H9 (cell line): ENCODE measurements around the gene PIP5K1C. TPM values are rescaled to one million over a fixed set of nuclear protein-coding genes. Genes with fewer than 3 reads are reported as not detected.

Experiments
- DNase-seq: peaks from one replicate; pipeline ENCODE4 v3.0.0-alpha.2; 2017
- H2AFZ ChIP-seq: one replicate; pipeline ENCODE4 v1.6.1; 2013; ENCODE audit warnings: mild to moderate bottlenecking, low read length, control low read depth, moderate library complexity
- H2AK5ac ChIP-seq: 2 replicates; pipeline ENCODE4 v1.6.1; 2013; ENCODE audit warnings: low read length, control low read depth, mixed read lengths; ENCODE audit not compliant: insufficient read length
- H2BK120ac ChIP-seq: one replicate; pipeline ENCODE4 v1.6.1; 2013; ENCODE audit warnings: low read depth, mild to moderate bottlenecking, low read length, control low read depth, inconsistent platforms; ENCODE audit not compliant: poor library complexity, severe bottlenecking
- H2BK12ac ChIP-seq: 2 replicates; pipeline ENCODE4 v1.6.1; 2013; ENCODE audit warnings: low read length, control low read depth, mixed read lengths, low read depth; ENCODE audit not compliant: insufficient read length
- H2BK15ac ChIP-seq: 2 replicates; pipeline ENCODE4 v1.6.1; 2013; ENCODE audit warnings: low read depth, low read length, control low read depth
- H2BK20ac ChIP-seq: one replicate; pipeline ENCODE4 v1.6.1; 2013; ENCODE audit warnings: low read depth, mild to moderate bottlenecking, low read length, control low read depth, inconsistent platforms; ENCODE audit not compliant: poor library complexity, severe bottlenecking
- H2BK5ac ChIP-seq: 2 replicates; pipeline ENCODE4 v1.6.1; 2013; ENCODE audit warnings: low read length, control low read depth, mixed read lengths; ENCODE audit not compliant: insufficient read length
- H3K14ac ChIP-seq: 2 replicates; pipeline ENCODE4 v1.6.1; 2013; ENCODE audit warnings: low read length, control low read depth; ENCODE audit not compliant: insufficient read depth
- H3K18ac ChIP-seq: 2 replicates; pipeline ENCODE4 v1.6.1; 2013; ENCODE audit warnings: low read depth, mild to moderate bottlenecking, mixed read lengths, low read length, control low read depth; ENCODE audit not compliant: insufficient read length
- H3K23ac ChIP-seq: 2 replicates; pipeline ENCODE4 v1.6.1; 2013; ENCODE audit warnings: low read length, control low read depth, mixed read lengths, low read depth; ENCODE audit not compliant: insufficient read length
- H3K23me2 ChIP-seq: 2 replicates; pipeline ENCODE4 v1.6.1; 2013; ENCODE audit warnings: low read depth, mild to moderate bottlenecking, mixed read lengths, low read length, control low read depth; ENCODE audit not compliant: insufficient read length, poor library complexity, severe bottlenecking
- H3K27ac ChIP-seq: 2 replicates; pipeline ENCODE4 v1.5.1; 2013; ENCODE audit warnings: low read length, control low read depth, mixed read lengths, low read depth; ENCODE audit not compliant: insufficient read length
- H3K27me3 ChIP-seq: 2 replicates; pipeline ENCODE4 v1.6.1; 2013; ENCODE audit warnings: low read length, control low read depth, inconsistent platforms; ENCODE audit not compliant: insufficient read depth
- H3K4ac ChIP-seq: 2 replicates; pipeline ENCODE4 v1.6.1; 2013; ENCODE audit warnings: low read depth, mild to moderate bottlenecking, control low read depth, inconsistent platforms, low read length, moderate library complexity
- H3K4me1 ChIP-seq: 2 replicates; pipeline ENCODE4 v1.6.1; 2013; ENCODE audit warnings: low read length, control low read depth, inconsistent platforms; ENCODE audit not compliant: insufficient read depth
- H3K4me2 ChIP-seq: 2 replicates; pipeline ENCODE4 v1.6.1; 2013; ENCODE audit warnings: low read length, control low read depth, mixed read lengths; ENCODE audit not compliant: insufficient read length, insufficient read depth
- H3K56ac ChIP-seq: 2 replicates; pipeline ENCODE4 v1.6.1; 2013; ENCODE audit warnings: low read depth, mild to moderate bottlenecking, mixed read lengths, low read length, control low read depth; ENCODE audit not compliant: insufficient read length
- H3K79me1 ChIP-seq: 2 replicates; pipeline ENCODE4 v1.6.1; 2013; ENCODE audit warnings: low read depth, mild to moderate bottlenecking, moderate library complexity, low read length, control low read depth, inconsistent platforms; ENCODE audit not compliant: insufficient read depth, poor library complexity, severe bottlenecking
- H3K79me2 ChIP-seq: 2 replicates; pipeline ENCODE4 v1.6.1; 2013; ENCODE audit warnings: low read length, control low read depth, inconsistent platforms; ENCODE audit not compliant: insufficient read depth
- H3K9ac ChIP-seq: 2 replicates; pipeline ENCODE4 v1.6.1; 2013; ENCODE audit warnings: low read length, control low read depth, mixed read lengths; ENCODE audit not compliant: insufficient read length; ENCODE audit errors: extremely low read depth
- H3K9me3 ChIP-seq: one replicate; pipeline ENCODE4 v1.6.1; 2013; ENCODE audit warnings: low read depth, low read length, inconsistent platforms; ENCODE audit not compliant: control insufficient read depth
- H3T11ph ChIP-seq: one replicate; pipeline ENCODE4 v1.6.1; 2013; ENCODE audit warnings: mild to moderate bottlenecking, low read length, control low read depth, inconsistent platforms
- H4K20me1 ChIP-seq: one replicate; pipeline ENCODE4 v1.6.1; 2013; ENCODE audit not compliant: control insufficient read depth, insufficient read length, insufficient read depth
- H4K5ac ChIP-seq: 2 replicates; pipeline ENCODE4 v1.6.1; 2013; ENCODE audit warnings: low read depth, mild to moderate bottlenecking, mixed read lengths, low read length, control low read depth; ENCODE audit not compliant: insufficient read length
- H4K8ac ChIP-seq: replicated peaks from 2 replicates; pipeline ENCODE4 v1.6.1; 2013; ENCODE audit warnings: low read length, control low read depth, mixed read lengths, low read depth; ENCODE audit not compliant: insufficient read length
- H4K91ac ChIP-seq: 2 replicates; pipeline ENCODE4 v1.6.1; 2013; ENCODE audit warnings: low read depth, mild to moderate bottlenecking, moderate library complexity, mixed read lengths, low read length, control low read depth; ENCODE audit not compliant: insufficient read length
- H3K27ac Mint-ChIP-seq, 3 experiments: 2 replicates in 2 of 3; 3 replicates in 1 of 3; pipeline ENCODE4 v1.8.0; 2020 to 2021; ENCODE audit warnings: mixed read lengths in 3 of 3, mild to moderate bottlenecking in 1 of 3, moderate library complexity in 1 of 3
- H3K27me3 Mint-ChIP-seq: 2 replicates; pipeline ENCODE4 v1.8.0; 2021; ENCODE audit warnings: low read depth, mild to moderate bottlenecking, moderate library complexity, mixed read lengths
- H3K36me3 Mint-ChIP-seq, 3 experiments: 2 replicates in 2 of 3; 3 replicates in 1 of 3; pipeline ENCODE4 v1.8.0; 2020 to 2021; ENCODE audit warnings: low read depth in 3 of 3, mixed read lengths in 3 of 3; ENCODE audit not compliant: insufficient read depth in 1 of 3
- H3K4me1 Mint-ChIP-seq, 2 experiments: 2 replicates each; pipeline ENCODE4 v1.8.0; 2020; ENCODE audit warnings: mixed read lengths in 2 of 2
- H3K4me3 Mint-ChIP-seq, 2 experiments: 2 replicates in 1 of 2; 3 replicates in 1 of 2; pipeline ENCODE4 v1.8.0; 2020 to 2021; ENCODE audit warnings: mild to moderate bottlenecking in 2 of 2, mixed read lengths in 2 of 2, moderate library complexity in 1 of 2
- H3K9me3 Mint-ChIP-seq, 2 experiments: 2 replicates in 1 of 2; 3 replicates in 1 of 2; pipeline ENCODE4 v1.8.0; 2020; ENCODE audit warnings: mild to moderate bottlenecking in 2 of 2, mixed read lengths in 2 of 2, moderate library complexity in 1 of 2
- CTCF ChIP-seq: fragments of 200-600 bp; sonication (generic); conservative IDR thresholded peaks from 3 replicates; pipeline ENCODE4 v1.8.0; 2021; ENCODE audit warnings: antibody characterized with exemption, mild to moderate bottlenecking
- WGBS: extraction: QIAGEN DNeasy Blood & Tissue Kit; methylation state at CpG from one replicate; pipeline ENCODE4 v1.1.7; 2013; ENCODE audit warnings: missing lambda C conversion rate, low lambda C conversion rate, mixed read lengths; ENCODE audit not compliant: insufficient read length; ENCODE audit errors: extremely low coverage; 5-methylcytosine and 5-hydroxymethylcytosine counted together
- total RNA-seq: library from RNA; stranded (reverse); gene quantifications from 2 replicates; pipeline ENCODE4 v1.2.1, GENCODE V29; 2021

PIP5K1C gene
- total RNA-seq, 1 experiment from 2014 or later: 41.7 TPM

GRCh38 chr19:3619631-3620012 is 80.6 kb downstream of the PIP5K1C start:
- no peak overlapping the region for H3K27ac Mint-ChIP-seq
- H3K4me2 ChIP-seq: no peak overlapping the region
- peaks cover 2 to 22% (median 21%) of the 10 kb centered on the region in 3 experiments; a peak in 6 of 7 replicates for H3K36me3 Mint-ChIP-seq
- H2AK5ac ChIP-seq: no peak overlapping the region
- H4K20me1 ChIP-seq: peaks cover 3% of the 10 kb centered on the region
- H2BK12ac ChIP-seq: no peak overlapping the region
- TF ChIP-seq CTCF: no peak
- no peak overlapping the region for H3K4me3 Mint-ChIP-seq
- no peak overlapping the region for H2BK120ac ChIP-seq
- WGBS: no CpG with 5 or more reads among the region's 17 CpGs
- no peak overlapping the region for H3K23ac ChIP-seq
- no peak overlapping the region for H4K91ac ChIP-seq
- no peak overlapping the region for H2BK15ac ChIP-seq
- no peaks in the 10 kb centered on the region for H3K9me3 Mint-ChIP-seq
- no peak for DNase-seq
- no peak overlapping the region for H2BK20ac ChIP-seq
- H3K18ac ChIP-seq: no peak overlapping the region
- H2AFZ ChIP-seq: no peak overlapping the region
- H3K9ac ChIP-seq: no peak overlapping the region
- peaks cover 0 to 4% of the 10 kb centered on the region in 2 experiments; a peak in 2 of 4 replicates for H3K4me1 Mint-ChIP-seq
- H3K9me3 ChIP-seq: no peaks in the 10 kb centered on the region
- no peak overlapping the region for H3K14ac ChIP-seq
- no peak overlapping the region for H2BK5ac ChIP-seq
- H4K8ac ChIP-seq: no peak overlapping the region
- no peak overlapping the region for H3K56ac ChIP-seq
- no peaks in the 10 kb centered on the region for H3K4me1 ChIP-seq
- H3K27me3 Mint-ChIP-seq: no peaks in the 10 kb centered on the region
- H3K79me2 ChIP-seq: no peaks in the 10 kb centered on the region
- no peak overlapping the region for H3T11ph ChIP-seq
- H3K27me3 ChIP-seq: no peaks in the 10 kb centered on the region
- H3K27ac ChIP-seq: no peak overlapping the region
- no peak overlapping the region for H4K5ac ChIP-seq
- no peaks in the 10 kb centered on the region for H3K79me1 ChIP-seq
- no peaks in the 10 kb centered on the region for H3K23me2 ChIP-seq
- H3K4ac ChIP-seq: no peak overlapping the region
